HG03135 (cell line): ENCODE results near the gene RIBC2.

Experiments used
- ATAC-seq: cut with Tn5 transposase; IDR thresholded peaks from one replicate; pipeline ENCODE4 v1.9.1; 2021; ENCODE audit warnings: mild to moderate bottlenecking, moderate library complexity; ENCODE audit not compliant: unreplicated experiment

Gene RIBC2

DNA sequence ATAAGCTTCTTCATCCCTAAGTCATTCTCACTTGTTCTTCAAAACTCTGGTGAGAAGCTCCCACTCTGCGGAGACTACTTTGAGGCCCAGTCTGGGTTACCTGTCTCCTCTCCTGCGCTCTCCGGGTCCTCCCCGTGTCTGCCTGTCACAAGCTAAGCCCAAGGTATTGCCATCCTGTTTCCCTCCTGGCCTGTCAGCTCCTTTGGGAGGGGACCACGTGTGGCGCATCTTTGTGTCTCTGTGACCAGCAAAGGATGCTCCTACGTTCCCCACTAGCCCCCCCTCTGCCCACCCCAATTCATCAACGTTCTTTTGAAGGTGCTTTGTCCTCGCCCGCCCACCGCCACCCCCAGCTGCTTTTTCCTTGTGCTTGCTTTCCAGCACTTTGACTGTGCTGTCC, 57.4 kb downstream of the RIBC2 start:
- no peak for ATAC-seq

GRCh38 chr22:45472426-45472825, 58.9 kb downstream of the RIBC2 start:
- ATAC-seq, result no peak

- ATAC-seq, result no peak
Observed at GRCh38 chr22:45473626-45474237, 60.2 kb downstream of the RIBC2 start.

- no peak for ATAC-seq
Observed at GRCh38 chr22:45475063-45475747, 61.7 kb downstream of the RIBC2 start.

DNA sequence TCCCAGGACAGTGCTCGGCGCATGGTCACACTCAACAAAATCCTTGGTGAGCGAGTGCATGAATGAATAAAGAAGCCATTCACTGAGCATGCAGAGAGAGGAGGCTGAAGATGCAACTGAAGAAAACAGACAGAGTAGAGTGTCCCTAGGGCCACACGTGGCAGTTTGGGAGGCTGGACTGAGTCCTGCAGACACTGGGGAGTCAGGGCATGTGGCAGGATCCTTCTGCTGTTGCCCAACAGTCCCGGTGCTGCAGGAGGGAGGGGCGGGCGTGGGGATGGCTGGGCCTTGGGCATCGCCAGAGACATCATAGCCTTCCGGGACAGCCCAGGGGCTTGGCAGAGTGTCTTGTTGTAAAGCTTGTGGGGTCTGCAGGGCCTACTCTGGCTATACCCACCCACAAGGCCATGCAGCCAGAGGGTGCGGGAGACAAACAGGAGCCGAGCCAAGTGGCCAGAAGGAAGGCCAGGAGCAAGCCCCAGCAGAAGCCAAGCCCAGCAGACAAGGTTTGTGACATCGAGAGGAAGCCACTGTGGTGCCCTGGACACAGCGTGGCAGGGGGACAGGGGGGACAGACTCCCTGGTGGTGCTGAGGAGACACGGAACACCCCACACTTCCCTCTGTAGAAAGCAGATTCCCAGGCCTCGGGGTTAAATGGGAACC, 62.5 kb downstream of the RIBC2 start:
- ATAC-seq, result no peak

DNA sequence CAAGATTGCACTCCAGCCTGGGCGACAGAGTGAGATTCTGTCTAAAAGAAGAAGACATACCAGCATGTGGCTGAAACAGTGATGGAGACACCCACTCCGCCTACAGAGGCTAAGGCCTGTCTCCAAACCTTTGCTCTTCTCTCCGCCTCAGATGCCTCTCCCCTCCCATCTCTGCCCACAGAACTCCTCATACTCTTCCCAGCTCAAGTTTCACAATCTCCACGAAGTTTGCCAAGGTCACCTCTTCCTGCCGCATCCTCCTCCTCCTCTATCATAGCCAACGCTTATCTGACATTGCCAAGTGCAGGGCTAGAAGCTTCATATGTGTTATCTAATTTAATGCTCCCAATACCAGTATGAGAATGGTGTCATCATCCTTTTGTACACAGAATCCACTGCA, 63.3 kb downstream of the RIBC2 start:
- no peak for ATAC-seq

GRCh38 chr22:45477366-45478107, 64.0 kb downstream of the RIBC2 start:
- no peak for ATAC-seq

- no peak for ATAC-seq
Observed at GRCh38 chr22:45478108-45478771, 64.7 kb downstream of the RIBC2 start.

GRCh38 chr22:45480717-45481116, 67.2 kb downstream of the RIBC2 start:
- no peak for ATAC-seq

DNA sequence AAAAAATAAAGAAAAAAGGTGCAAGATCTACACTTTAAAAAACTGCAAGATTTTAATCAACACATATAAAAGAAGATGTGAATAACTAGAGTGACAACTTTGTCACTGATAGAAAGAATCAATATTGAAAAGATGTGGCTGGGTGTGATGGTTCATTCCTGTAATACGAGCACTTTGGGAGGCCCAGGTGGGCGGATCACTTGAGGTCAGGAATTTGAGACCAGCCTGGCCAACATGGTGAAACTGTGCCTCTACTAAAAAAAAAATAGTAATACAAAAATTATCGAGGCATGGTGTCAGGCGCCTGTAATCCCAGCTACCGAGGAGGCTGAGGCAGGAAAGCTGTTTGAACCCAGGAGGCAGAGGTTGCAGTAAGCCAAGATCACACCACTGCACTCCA, 68.2 kb downstream of the RIBC2 start:
- ATAC-seq, result no peak
